NCI-H510A treated with DMSO at 0.1 percent for 48 hours (cell line): ENCODE results near the gene GDPD3.

Source experiments
- DNase-seq: peaks from one replicate; lab custom pipeline; 2025; lab: John Stamatoyannopoulos, UW

GDPD3 gene

DNA sequence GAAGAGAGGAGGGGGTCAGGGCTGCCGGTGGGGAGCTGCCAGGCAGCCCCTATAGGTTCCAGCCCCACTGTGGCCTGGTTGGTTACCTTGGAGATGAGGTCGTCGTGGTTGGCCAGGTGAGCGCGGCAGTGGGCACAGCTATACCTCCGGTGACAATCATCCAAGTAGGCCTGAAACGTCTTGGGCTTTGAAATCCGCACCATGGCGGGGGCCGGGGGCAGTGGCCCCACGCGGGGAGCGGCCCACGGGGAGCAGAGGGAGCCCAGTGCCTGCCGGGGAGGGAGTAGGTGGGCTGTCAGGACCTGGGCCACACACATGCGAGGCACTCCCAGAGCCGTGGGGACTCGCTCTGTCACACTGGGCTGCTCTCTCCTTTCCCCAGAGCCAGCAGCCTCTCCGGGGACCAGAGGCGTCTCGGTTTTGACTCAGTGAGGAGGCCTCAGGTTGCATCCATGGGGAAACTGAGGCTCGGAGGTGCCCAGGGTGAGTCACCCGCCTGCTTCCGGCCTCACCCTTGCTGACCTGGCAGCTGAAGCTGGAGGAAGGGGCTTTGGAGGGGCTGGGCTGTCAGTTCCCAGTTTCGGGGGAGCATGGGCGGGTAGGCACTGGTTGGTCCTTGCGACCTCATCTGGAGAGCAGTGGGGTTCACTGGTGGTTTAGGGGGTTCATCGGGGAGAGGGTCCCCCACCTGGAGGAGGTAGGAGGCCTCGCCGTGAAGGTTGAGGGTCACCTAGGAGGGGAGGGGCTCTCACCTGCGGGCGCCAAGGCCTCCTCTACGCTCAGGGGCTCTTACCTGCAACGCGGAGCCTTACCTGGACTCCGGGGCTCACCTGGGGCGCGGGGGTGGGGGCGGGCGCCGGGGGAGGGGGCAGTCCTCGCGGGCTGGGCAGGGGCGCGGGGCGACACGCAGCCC lies 17.9 kb downstream of the GDPD3 start:
- DNase-seq = no peak

DNA sequence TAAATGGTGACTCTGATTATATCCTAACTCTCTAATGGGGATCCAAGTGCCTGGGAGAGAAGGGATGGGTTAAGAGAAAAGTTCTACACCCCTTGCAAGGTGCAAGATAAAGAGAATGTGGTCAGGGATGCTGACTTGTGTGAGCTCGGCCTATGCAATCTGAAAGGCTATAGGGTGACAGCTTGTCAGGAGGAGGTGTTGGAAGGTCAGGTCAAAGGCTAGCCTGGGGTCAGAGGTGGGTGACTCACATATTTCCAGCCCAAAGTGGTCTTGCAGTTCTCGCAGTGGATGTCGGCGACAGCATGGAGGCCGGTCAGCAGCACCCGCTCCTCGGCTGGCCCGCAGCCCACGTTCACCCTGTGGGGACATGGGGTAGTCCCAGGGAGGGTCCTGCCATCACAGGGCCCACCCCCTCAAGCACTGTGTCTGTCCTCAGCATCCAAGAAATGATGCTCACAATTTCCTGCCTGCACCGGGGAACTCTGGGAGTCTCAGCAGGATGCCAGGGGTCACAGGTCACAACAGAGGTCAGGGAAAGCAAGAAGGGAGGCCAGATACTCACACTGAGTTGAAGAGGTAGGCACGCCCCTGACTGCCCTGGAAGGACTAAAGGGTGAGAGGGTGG lies 18.7 kb downstream of the GDPD3 start:
- no peak for DNase-seq

DNA sequence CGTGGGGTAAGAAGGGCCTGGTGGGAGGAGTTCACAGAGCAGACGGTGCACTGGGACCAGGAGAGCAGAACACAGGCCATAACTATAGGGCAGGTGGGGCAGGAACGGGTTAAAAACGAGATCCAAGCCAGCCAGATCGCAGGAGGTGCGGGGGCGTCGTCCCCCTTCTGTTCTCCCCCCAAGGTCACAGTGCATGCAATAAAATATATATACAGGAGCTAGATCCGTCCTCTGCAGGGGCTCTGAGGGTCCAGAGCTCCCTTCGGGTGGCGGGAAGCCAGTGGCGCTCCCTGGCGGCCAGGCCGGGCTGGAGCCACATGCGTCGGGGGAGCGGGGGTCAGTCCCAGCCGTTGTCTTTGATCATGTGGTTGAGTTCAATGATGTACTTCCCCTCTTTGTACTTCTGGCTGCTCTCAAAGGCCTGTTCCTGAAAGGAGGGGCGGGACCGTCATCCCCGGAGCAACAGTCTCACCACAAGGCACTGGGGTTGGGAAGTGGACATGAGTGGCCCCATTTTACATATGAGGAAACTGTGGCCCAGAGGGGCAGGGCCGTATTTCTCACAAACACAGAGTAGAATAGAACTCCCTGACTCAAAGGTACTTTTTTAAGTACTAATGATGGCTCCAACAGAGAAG lies 20.8 kb downstream of the GDPD3 start:
- DNase-seq = peak; percentile 92

- peak; percentile 94 for DNase-seq
Measured at GRCh38 chr16:30091474-30092372, 21.6 kb downstream of the GDPD3 start, which contains the start of gene TBX6. Gene TBX6 (minus strand): TSS chr16:30091924. CDS start chr16:30091193, 731 bp downstream.

DNA sequence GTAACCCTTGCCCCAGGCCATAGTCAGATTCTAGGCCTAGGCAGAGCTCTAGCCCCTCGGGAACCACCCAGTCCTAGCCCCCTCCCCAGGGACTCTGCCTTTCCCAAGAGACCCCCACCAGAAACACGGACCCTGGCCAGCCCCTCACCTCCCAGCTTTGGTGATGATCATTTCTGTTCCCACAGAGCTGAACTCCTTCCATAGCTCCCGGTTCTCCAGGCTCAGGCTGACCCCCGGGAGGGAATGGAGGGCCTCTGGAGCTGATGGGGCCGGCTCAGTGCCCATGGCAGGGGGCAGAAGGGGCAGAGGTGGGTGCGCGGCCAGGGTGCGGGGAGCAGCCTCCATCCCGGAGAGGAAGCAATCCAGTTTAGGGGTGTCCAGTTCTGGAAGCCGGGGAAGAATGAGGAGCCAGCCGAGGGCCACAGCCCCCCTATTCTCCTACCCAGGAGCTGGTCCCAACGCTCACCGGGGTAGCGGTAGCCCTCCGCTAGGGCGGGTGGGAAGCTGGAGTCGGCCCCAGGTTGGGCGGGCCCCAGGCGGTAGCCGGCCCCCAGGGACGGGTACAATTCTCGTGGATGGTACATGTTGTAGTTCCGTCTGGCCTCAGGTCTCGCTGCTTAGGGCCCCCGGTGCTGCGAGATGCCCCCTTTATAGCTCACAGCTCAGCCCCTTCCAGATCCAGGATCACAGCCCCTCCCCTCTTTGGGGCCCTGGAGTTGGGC lies 22.6 kb downstream of the GDPD3 start:
- no peak for DNase-seq

- no peak for DNase-seq
Measured at GRCh38 chr16:30088832-30089624, 24.3 kb downstream of the GDPD3 start.

DNA sequence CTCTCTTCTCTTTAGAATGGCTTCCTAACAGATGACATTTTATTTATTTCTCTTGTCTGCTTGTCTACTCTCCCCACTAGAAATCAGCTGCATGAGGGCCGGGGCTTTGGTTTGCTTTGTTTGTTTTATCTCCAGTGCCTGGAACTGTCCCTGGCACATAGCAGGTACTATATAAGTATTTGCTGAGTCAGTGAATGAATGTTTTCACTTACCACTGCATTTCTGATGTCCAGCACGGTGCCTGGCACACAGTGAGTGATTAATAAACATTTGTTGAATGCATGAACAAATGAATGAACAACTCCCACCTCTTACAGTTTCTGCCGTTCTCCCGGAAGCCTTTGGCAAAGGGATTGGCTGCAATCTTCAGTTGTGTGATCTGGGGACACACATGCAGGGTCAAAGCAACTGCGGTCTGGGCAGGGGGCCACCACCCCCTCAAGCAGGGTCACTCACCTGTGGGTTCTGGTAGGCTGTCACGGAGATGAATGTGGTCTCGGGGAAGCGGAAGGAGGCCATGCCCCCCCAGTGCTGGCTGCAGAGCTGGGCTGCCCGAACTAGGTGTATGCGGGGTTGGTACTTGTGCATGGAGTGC lies 25.0 kb downstream of the GDPD3 start:
- DNase-seq = no peak

DNA sequence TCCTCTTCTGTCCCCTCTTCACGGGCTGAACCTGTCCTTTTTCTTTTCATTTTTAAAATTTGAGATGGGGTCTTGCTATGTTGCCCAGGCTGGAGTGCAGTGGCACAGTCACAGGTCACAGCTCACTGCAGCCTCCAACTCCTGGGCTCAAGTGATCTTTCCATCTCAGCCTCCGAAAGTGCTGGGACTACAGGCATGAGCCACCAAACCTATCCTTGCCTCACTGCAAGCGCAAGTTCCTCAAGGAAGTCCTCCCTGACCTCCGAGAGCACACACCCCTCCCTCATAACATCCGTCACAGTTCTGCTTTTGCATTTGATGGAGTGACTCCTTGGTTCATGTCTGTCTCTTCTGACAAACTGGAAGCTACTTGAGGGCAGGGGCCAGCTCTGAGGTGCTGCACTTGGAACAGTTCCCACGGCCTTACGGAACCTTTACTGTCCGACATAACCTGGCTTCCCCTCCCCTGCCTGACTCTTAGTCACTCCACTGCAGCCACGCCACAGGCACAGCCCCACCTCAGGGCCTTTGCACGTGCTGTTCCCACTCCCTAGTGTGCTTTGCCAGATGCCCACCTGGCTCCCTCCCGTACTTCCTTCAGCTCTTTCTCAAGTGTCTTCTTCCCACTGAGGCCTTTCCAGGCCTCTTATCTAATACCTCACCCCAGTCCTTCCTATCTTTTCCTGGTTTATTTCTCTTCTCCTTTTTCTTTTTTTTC lies 26.0 kb downstream of the GDPD3 start:
- no peak for DNase-seq

- DNase-seq = no peak
Measured at GRCh38 chr16:30086291-30087140, 26.8 kb downstream of the GDPD3 start.

- DNase-seq = no peak
Measured at GRCh38 chr16:30085820-30086219, 27.5 kb downstream of the GDPD3 start.

DNA sequence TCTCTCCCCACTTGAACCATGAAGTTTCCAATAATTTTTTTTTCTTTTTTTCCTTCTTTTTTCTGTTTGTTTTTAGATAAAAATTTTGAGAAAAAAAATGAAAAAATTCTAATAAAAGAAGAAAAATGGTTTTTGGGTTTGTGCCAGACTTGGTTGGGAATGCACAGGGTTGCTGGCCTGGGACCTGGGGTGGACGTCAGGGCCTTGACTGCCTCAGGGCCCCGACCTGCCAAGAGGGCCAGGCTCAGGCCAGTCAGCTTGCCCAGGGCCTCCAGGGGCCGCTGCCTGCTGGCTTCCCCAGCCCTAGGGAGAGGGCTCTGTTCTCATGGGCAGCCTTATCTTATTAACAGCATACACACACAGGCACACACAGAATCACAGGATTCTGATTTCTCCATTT lies 28.1 kb downstream of the GDPD3 start:
- no peak for DNase-seq

- DNase-seq = no peak
Measured at GRCh38 chr16:30084816-30085159, 28.5 kb downstream of the GDPD3 start.

DNA sequence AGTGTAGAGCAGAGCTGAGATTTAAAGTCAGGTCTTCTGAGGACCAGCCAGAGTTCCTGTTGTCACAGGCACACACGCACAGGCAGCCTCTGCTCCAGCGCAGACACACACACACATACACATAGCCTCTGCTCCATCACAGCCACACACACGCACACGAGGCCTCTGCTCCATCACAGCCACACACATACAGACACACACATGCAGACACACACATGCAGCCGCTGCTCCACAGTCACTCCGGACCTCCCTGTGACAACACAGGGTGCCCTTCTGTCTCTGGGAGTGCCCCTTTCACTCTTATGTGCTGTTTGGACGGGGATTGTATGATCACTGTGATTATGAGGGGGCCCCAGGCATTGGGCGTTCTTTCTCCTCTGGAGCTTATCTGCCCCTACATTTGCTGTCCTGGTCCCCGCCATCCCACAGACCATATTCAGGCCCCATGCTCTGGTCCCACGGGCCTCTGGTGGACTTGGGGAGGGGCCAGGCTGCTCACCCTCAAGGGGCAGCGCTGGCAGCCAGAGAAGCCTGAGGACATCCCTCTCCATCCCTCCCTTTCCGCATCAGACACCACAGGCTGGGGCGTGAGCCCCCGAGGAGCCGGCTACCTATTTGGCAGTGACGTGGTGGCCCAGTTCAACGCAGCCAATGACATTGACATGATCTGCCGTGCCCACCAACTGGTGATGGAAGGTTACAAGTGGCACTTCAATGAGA lies 29.1 kb downstream of the GDPD3 start:
- no peak for DNase-seq

- DNase-seq = no peak
Measured at GRCh38 chr16:30083216-30084055, 29.9 kb downstream of the GDPD3 start.

GRCh38 chr16:30082545-30083090 lies 30.7 kb downstream of the GDPD3 start:
- no peak for DNase-seq

DNA sequence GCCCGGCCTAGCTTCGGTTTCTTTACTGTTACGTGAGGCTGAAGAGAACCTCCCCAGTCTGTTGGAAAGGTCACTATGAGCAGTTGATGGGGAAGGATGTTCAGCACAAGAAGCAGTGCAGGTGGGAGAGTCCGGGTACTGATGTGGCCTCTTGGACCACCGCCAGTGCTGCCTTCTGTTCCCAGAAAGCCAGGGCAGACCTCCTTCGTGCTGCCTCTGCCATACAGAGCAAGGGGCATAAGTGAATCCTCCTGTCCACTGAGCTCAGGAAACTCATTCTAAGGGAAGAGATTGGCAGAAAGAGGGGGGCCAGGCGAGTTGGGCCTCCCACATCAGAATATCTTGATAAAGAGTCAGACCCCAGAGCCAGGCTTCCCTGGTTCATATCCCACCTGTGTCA lies 33.9 kb downstream of the GDPD3 start:
- no peak for DNase-seq

GRCh38 chr16:30078744-30079143 lies 34.6 kb downstream of the GDPD3 start:
- DNase-seq = no peak
